Endothelial cell of umbilical vein (primary cell): Measurements from ENCODE around the gene NUAK1. TPM values are rescaled to one million over a fixed set of nuclear protein-coding genes. Genes with fewer than 3 reads are reported as not detected.
A peak's percentile ranks its signal among the peaks of the same experiment; 100 is the strongest.

Experiments
- BruUV-seq: library from RNA; stranded (reverse); fragments of 400-500 nt; replicated peaks from 2 replicates; lab custom pipeline; 2021; lab: Mats Ljungman, UMichigan
- CTCF ChIA-PET: fragments of 300-600, 350-600 bp; sonication (Branson Sonifier 250); formaldehyde crosslinking; loops from one replicate; lab custom pipeline; 2021; ENCODE audit warnings: antibody characterized with exemption, inconsistent platforms; lab: Charles Lee
- POLR2A ChIA-PET: fragments of 300-600, 350-600 bp; sonication (Branson Sonifier 250); formaldehyde crosslinking; loops from one replicate; lab custom pipeline; 2021; ENCODE audit warnings: antibody characterized with exemption, inconsistent platforms; lab: Charles Lee
- DNase-seq: peaks from one replicate; pipeline ENCODE4 v3.0.0-alpha.2; 2011; ENCODE audit warnings: low read depth, low spot score
- FAIRE-seq: peaks from 2 replicates; lab custom pipeline; 2011; peaks lifted over from hg19 to GRCh38; lab: Jason Lieb, UNC
- H2AFZ ChIP-seq: 2 replicates; pipeline ENCODE4 v1.6.0; 2012; ENCODE audit warnings: low read depth, low read length, control low read depth, inconsistent platforms
- H3K27ac ChIP-seq: 2 replicates; pipeline ENCODE4 v1.5.1; 2011; ENCODE audit warnings: low read depth, mild to moderate bottlenecking, control low read depth, low read length, moderate library complexity; ENCODE audit not compliant: insufficient read depth
- H3K27me3 ChIP-seq, 2 experiments: 2 replicates each; pipeline versions ENCODE4 v1.6.0 to v1.6.1; 2011; ENCODE audit warnings: low read length in 2 of 2, mixed read lengths in 1 of 2; ENCODE audit not compliant: control insufficient read depth in 2 of 2, insufficient read depth in 2 of 2
- H3K36me3 ChIP-seq, 2 experiments: 2 replicates in 1 of 2; 3 replicates in 1 of 2; pipeline ENCODE4 v1.5.1; 2011; ENCODE audit warnings: low read length in 2 of 2, mild to moderate bottlenecking in 1 of 2, moderate library complexity in 1 of 2; ENCODE audit not compliant: control insufficient read depth in 2 of 2, insufficient read depth in 2 of 2; ENCODE audit errors: extremely low read depth in 1 of 2
- H3K4me1 ChIP-seq: 3 replicates; pipeline ENCODE4 v1.5.1; 2011; ENCODE audit warnings: mild to moderate bottlenecking, low read length; ENCODE audit not compliant: control insufficient read depth, insufficient read depth; ENCODE audit errors: extremely low read depth
- H3K4me2 ChIP-seq: 2 replicates; pipeline ENCODE4 v1.6.1; 2011; ENCODE audit warnings: low read length, control low read depth, mixed read lengths; ENCODE audit not compliant: insufficient read depth
- H3K4me3 ChIP-seq, 3 experiments: fragments of 200-600 bp in 1 of 3; sonication (generic), shearing (Covaris generic) in 1 of 3; replicated peaks in 1 of 3; 2 replicates each; pipeline ENCODE4 v1.5.1; 2011 to 2016; ENCODE audit warnings: control low read depth in 3 of 3, low read length in 3 of 3, mild to moderate bottlenecking in 2 of 3, inconsistent platforms in 1 of 3, low read depth in 1 of 3, moderate library complexity in 1 of 3; ENCODE audit not compliant: insufficient read depth in 1 of 3
- H3K79me2 ChIP-seq: 2 replicates; pipeline ENCODE4 v1.6.0; 2012; ENCODE audit warnings: low read length, inconsistent platforms; ENCODE audit not compliant: control insufficient read depth, insufficient read depth
- H3K9ac ChIP-seq: replicated peaks from 2 replicates; pipeline ENCODE3; 2011; ENCODE audit warnings: low read length, control low read depth; ENCODE audit not compliant: insufficient read depth; ENCODE audit errors: extremely low read depth
- H3K9me1 ChIP-seq: replicated peaks from 3 replicates; pipeline ENCODE4 v1.6.0; 2011; ENCODE audit warnings: mild to moderate bottlenecking, low read length; ENCODE audit not compliant: control insufficient read depth, insufficient read depth; ENCODE audit errors: extremely low read depth
- H3K9me3 ChIP-seq: replicated peaks from 2 replicates; pipeline ENCODE4 v1.5.1; 2012; ENCODE audit warnings: low read length, inconsistent platforms; ENCODE audit not compliant: control insufficient read depth, insufficient read depth
- H4K20me1 ChIP-seq: replicated peaks from 2 replicates; pipeline ENCODE3; 2011; ENCODE audit warnings: mild to moderate bottlenecking, low read length; ENCODE audit not compliant: control insufficient read depth, insufficient read depth; ENCODE audit errors: extremely low read depth
- EZH2 ChIP-seq: IDR thresholded peaks from 2 replicates; pipeline ENCODE4 v1.6.1; 2012; ENCODE audit warnings: borderline replicate concordance, low read depth, mild to moderate bottlenecking, moderate library complexity, low read length, inconsistent platforms; ENCODE audit not compliant: severe bottlenecking
- FOS ChIP-seq: IDR thresholded peaks from 2 replicates; pipeline ENCODE4 v1.6.1; 2011; ENCODE audit warnings: mild to moderate bottlenecking, low read length, moderate library complexity, borderline replicate concordance; ENCODE audit not compliant: insufficient read depth
- GATA2 ChIP-seq: IDR thresholded peaks from 2 replicates; pipeline ENCODE4 v1.7.0; 2011; ENCODE audit warnings: low read depth, mild to moderate bottlenecking, moderate library complexity, mixed read lengths, low read length; ENCODE audit not compliant: insufficient read length, insufficient read depth
- JUN ChIP-seq: IDR thresholded peaks from 2 replicates; pipeline ENCODE4 v1.6.1; 2011; ENCODE audit warnings: borderline replicate concordance, low read depth; ENCODE audit not compliant: insufficient read length, insufficient read depth
- MYC ChIP-seq: IDR thresholded peaks from one replicate; pipeline ENCODE4 v1.6.1; 2011; ENCODE audit warnings: mild to moderate bottlenecking, low read depth, low read length
- POLR2A ChIP-seq: IDR thresholded peaks from 2 replicates; pipeline ENCODE4 v1.6.1; 2012; ENCODE audit warnings: low read depth, mild to moderate bottlenecking, control low read depth, low read length
- POLR2AphosphoS5 ChIP-seq: IDR thresholded peaks from 2 replicates; pipeline ENCODE4 v1.6.1; 2012; ENCODE audit warnings: low read depth, mild to moderate bottlenecking, control low read depth, low read length, moderate library complexity; ENCODE audit not compliant: insufficient read depth
- dilution Hi-C: fragments of 300-500 bp; cut with MboI; formaldehyde crosslinking; loops from one replicate; pipeline ENCODE4 v1.15.0; 2019; ENCODE audit warnings: low sequenced_read_pairs; ENCODE audit not compliant: extremely low pct_ligation_motif_present
- intact Hi-C: fragments of 100-400 bp; cut with micrococcal nuclease; formaldehyde crosslinking; loops from one replicate; pipeline ENCODE4 v1.10.0; 2022
- polyA plus RNA-seq, 4 experiments: library from polyadenylated mRNA; depleted of rRNA in 3 of 4; stranded (reverse) in 3 of 4; unstranded in 1 of 4; fragments of >200 nt; gene quantifications; 2 replicates each; pipeline versions ENCODE4 v1.2.1 to v1.2.3, GENCODE V29; 2011 to 2012; ENCODE audit warnings: missing spikeins in 1 of 4
- total RNA-seq: library from RNA; stranded (reverse); gene quantifications from 2 replicates; pipeline ENCODE4 v1.2.3, GENCODE V29; 2021
- TF ChIP-seq, protein P1 (sequence below), 2 donors: IDR thresholded peaks; 1 replicate in 1 of 2; 2 replicates in 1 of 2; pipeline ENCODE4 v1.5.1; 2011; ENCODE audit warnings: low read length in 2 of 2, mild to moderate bottlenecking in 2 of 2, moderate library complexity in 2 of 2, control low read depth in 1 of 2, inconsistent platforms in 1 of 2, low read depth in 1 of 2; ENCODE audit not compliant: insufficient read depth in 1 of 2; ENCODE audit errors: extremely low read depth in 1 of 2
- TF ChIP-seq, protein P2 (sequence below): IDR thresholded peaks from 2 replicates; pipeline ENCODE4 v1.6.1; 2011; ENCODE audit not compliant: insufficient read depth, insufficient read length

NUAK1 gene
- total and polyA plus RNA-seq, 2 donors (not counting 3 experiments of a cell fraction or from before 2014, with no cell fraction given): 34.2 to 39.7 TPM

DNA sequence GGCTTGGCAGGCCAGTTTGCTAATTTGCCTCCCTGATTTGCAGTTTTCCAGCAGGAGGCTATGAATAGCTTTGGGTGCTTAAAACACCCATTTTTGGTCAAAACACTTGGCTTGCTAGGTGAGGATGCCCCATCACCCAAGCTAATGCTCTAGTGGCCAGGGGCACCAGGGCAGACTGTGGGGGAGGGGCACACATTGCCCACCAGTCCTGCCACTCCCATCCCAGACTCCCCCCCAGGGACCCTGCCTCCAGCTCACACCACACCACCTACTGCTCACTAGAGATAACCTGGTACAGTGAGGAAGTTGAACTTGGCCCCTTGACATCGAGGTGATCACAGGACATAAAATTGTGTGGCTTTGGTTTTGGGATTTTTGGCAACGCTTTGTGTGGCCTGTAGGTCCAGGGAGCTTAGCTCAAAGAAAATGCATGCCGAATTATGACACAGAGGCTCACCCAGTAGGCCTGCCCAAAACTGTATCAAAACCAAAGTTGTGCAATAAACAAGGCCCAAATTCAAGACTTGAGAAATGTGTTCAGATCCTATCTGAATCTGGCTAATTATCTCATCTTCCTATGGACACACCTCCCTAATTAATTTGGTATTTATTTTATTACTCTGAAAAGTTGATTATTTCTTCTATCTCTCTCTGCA is 4.3 kb downstream of the NUAK1 start:
- Histone ChIP-seq H3K27me3 (no peaks in the 10 kb centered on the region), H3K4me2 (no peak overlapping the region), H3K79me2 (peaks cover 63% of the 10 kb centered on the region), H3K9me1 (no peaks in the 10 kb centered on the region), H3K9me3 (no peaks in the 10 kb centered on the region), H3K4me3 (no peak overlapping the region), H3K9ac (no peak overlapping the region), H4K20me1 (no peaks in the 10 kb centered on the region), H3K4me1 (peaks cover 54% of the 10 kb centered on the region), H3K27ac (no peak overlapping the region), H2AFZ (no peak overlapping the region), H3K36me3 (no peaks in the 10 kb centered on the region)
- no peak for TF ChIP-seq FOS
- no peak for TF ChIP-seq MYC
- dilution Hi-C loops (no loop called here), intact Hi-C loops (no loop called here)
- ChIA-PET POLR2A (no interaction called here), CTCF (interaction anchor here (0.7 to 8.9 kb wide), 13 partner anchors 11 to 713 kb away, joined by 3 to 112 read pairs (median 14); no protein-coding TSS in a partner anchor)
- DNase-seq: no peak
- no TSS peak for BruUV-seq
- peak; percentile 21 for FAIRE-seq

DNA sequence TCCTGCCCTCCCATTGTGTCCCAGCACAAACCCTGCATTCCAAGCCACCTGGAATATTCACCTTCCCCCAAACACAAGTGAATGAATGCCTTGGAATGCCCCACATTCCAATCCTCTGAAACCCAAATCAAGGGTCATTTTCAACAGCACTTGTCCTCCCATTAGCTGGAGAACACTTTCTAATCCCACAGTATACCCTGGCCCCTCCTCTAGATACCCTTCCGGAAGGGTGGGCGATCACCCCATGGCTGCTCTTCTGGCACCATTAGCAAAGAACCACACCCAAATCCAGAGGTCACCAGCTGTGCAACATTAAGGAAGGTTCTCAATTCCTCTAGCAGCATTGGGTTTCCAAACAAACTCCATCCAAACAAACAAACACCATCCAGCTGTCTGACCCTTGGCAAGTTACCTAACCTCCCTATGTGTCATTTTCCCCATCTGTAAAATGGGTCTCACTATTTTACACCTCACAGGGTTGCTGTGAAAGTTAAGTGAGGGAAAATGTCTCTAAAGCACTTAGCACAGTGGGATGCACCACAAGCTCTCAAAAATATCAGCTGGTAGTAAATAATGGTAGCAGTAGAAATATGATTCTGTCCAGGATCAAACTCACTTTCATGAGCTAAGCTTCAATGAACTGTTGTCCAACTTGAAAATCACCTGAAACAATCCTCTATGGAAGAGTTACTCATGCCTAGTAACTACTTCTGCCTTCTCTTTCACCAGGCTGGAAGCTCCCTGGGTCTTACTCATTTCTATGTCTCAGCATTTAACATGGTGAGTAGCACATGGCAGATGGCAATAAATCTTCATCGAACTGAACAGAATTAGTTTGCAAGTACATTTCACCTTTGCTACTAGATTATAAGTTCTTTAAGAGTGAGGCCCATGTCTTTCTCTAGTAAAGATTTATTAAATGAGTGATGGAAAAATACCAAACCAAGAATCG is 5.3 kb downstream of the NUAK1 start:
- dilution Hi-C loops (no loop called here), intact Hi-C loops (no loop called here)
- no peak for DNase-seq
- Histone ChIP-seq H3K4me2 (peak overlapping the region; percentile 0), H3K36me3 (no peaks in the 10 kb centered on the region), H4K20me1 (no peaks in the 10 kb centered on the region), H3K4me3 (no peak overlapping the region), H3K9ac (no peak overlapping the region), H3K27ac (no peak overlapping the region), H3K4me1 (peaks cover 54% of the 10 kb centered on the region), H3K9me3 (no peaks in the 10 kb centered on the region), H3K79me2 (peaks cover 69% of the 10 kb centered on the region), H2AFZ (no peak overlapping the region), H3K9me1 (no peaks in the 10 kb centered on the region), H3K27me3 (no peaks in the 10 kb centered on the region)
- no peak for TF ChIP-seq POLR2A
- no peak for TF ChIP-seq FOS
- TF ChIP-seq MYC: no peak
- no peak for TF ChIP-seq POLR2AphosphoS5
- TF ChIP-seq, protein P1, sequence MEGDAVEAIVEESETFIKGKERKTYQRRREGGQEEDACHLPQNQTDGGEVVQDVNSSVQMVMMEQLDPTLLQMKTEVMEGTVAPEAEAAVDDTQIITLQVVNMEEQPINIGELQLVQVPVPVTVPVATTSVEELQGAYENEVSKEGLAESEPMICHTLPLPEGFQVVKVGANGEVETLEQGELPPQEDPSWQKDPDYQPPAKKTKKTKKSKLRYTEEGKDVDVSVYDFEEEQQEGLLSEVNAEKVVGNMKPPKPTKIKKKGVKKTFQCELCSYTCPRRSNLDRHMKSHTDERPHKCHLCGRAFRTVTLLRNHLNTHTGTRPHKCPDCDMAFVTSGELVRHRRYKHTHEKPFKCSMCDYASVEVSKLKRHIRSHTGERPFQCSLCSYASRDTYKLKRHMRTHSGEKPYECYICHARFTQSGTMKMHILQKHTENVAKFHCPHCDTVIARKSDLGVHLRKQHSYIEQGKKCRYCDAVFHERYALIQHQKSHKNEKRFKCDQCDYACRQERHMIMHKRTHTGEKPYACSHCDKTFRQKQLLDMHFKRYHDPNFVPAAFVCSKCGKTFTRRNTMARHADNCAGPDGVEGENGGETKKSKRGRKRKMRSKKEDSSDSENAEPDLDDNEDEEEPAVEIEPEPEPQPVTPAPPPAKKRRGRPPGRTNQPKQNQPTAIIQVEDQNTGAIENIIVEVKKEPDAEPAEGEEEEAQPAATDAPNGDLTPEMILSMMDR (IDR thresholded peaks at IDR 0.05; ENCODE audit: extremely low read depth in 1 of 2, insufficient read depth in 1 of 2, low read depth in 1 of 2, low read length in 2 of 2): no peak
- TF ChIP-seq EZH2: no peak
- no peak for TF ChIP-seq GATA2
- TF ChIP-seq, protein P2, sequence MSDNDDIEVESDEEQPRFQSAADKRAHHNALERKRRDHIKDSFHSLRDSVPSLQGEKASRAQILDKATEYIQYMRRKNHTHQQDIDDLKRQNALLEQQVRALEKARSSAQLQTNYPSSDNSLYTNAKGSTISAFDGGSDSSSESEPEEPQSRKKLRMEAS: no peak
- no peak for TF ChIP-seq JUN
- no peak for FAIRE-seq
- BruUV-seq: no TSS peak
- ChIA-PET CTCF (interaction anchor here (0.9 to 8.9 kb wide), 8 partner anchors 12 to 712 kb away, joined by 3 to 112 read pairs (median 4); no protein-coding TSS in a partner anchor), POLR2A (no interaction called here)
